Activated CD8-positive, alpha-beta T cell treated with anti-CD3 and anti-CD28 coated beads for 36 hours (primary cell): ENCODE results near the gene THRB. TPM values are rescaled to one million over a fixed set of nuclear protein-coding genes. Genes with fewer than 3 reads are reported as not detected.

Experiments
- ATAC-seq: fragments of 200-7000 bp; cut with Tn5 transposase; one replicate; pipeline ENCODE4 v1.10.0; 2021; ENCODE audit warnings: mild to moderate bottlenecking, moderate library complexity
- CTCF ChIA-PET: fragments of 350-600 bp; sonication (Branson Sonifier 250); formaldehyde crosslinking; loops from one replicate; lab custom pipeline; 2021; ENCODE audit warnings: antibody characterized with exemption; lab: Charles Lee
- POLR2A ChIA-PET: fragments of 350-600 bp; sonication (Branson Sonifier 250); formaldehyde crosslinking; loops from one replicate; lab custom pipeline; 2021; ENCODE audit warnings: antibody characterized with exemption; lab: Charles Lee
- DNase-seq: peaks from one replicate; pipeline ENCODE4 v3.0.0-alpha.2; 2020
- H3K27ac Mint-ChIP-seq: one replicate; pipeline ENCODE4 v1.8.0; 2021; ENCODE audit warnings: mild to moderate bottlenecking, mixed read lengths
- H3K27me3 Mint-ChIP-seq: one replicate; pipeline ENCODE4 v1.8.0; 2021; ENCODE audit warnings: mixed read lengths
- H3K36me3 Mint-ChIP-seq: one replicate; pipeline ENCODE4 v1.8.0; 2021; ENCODE audit warnings: low read depth, mixed read lengths
- H3K4me1 Mint-ChIP-seq: one replicate; pipeline ENCODE4 v1.8.0; 2021; ENCODE audit warnings: low read depth, mixed read lengths
- H3K4me3 Mint-ChIP-seq: one replicate; pipeline ENCODE4 v1.8.0; 2021; ENCODE audit warnings: mild to moderate bottlenecking, moderate library complexity, mixed read lengths
- H3K9me3 Mint-ChIP-seq: one replicate; pipeline ENCODE4 v1.8.0; 2021; ENCODE audit warnings: mixed read lengths
- CTCF ChIP-seq: fragments of 200-600 bp; IDR thresholded peaks from one replicate; pipeline ENCODE4 v1.8.0; 2022; ENCODE audit warnings: antibody characterized with exemption, mild to moderate bottlenecking
- intact Hi-C: fragments of 100-400 bp; cut with micrococcal nuclease; formaldehyde crosslinking; loops from one replicate; pipeline ENCODE4 v1.10.0; 2022
- total RNA-seq, 2 experiments: library from RNA; stranded (reverse); gene quantifications; one replicate each; pipeline ENCODE4 v1.2.3, GENCODE V29; 2021

The THRB gene
- total RNA-seq, 2 experiments from 2014 or later = not detected

- CTCF ChIA-PET = no interaction called here
- no peak for DNase-seq
Observed at GRCh38 chr3:24359645-24360462, 134.8 kb downstream of the THRB start.

GRCh38 chr3:24359102-24359501 is 135.5 kb downstream of the THRB start:
- CTCF ChIA-PET = no interaction called here
- Mint-ChIP-seq H3K36me3 (no peaks in the 10 kb centered on the region), H3K4me3 (no peak overlapping the region), H3K27me3 (peaks cover 1% of the 10 kb centered on the region), H3K9me3 (no peaks in the 10 kb centered on the region), H3K27ac (no peak overlapping the region), H3K4me1 (no peaks in the 10 kb centered on the region)
- DNase-seq (no peak), ATAC-seq (no peak)
- intact Hi-C loops = no loop called here
- TF ChIP-seq CTCF = no peak
- POLR2A ChIA-PET = no interaction called here

More at GRCh38 chr3:24359645-24360462, 134.8 kb downstream of the THRB start:
- Mint-ChIP-seq H3K4me1 (no peaks in the 10 kb centered on the region), H3K4me3 (no peak overlapping the region), H3K27me3 (peaks cover 1% of the 10 kb centered on the region), H3K9me3 (no peaks in the 10 kb centered on the region), H3K36me3 (no peaks in the 10 kb centered on the region), H3K27ac (no peak overlapping the region)
- no peak for ATAC-seq
- POLR2A ChIA-PET = no interaction called here
- no peak for TF ChIP-seq CTCF
- intact Hi-C loops = no loop called here

GRCh38 chr3:24357635-24358034 is 137.0 kb downstream of the THRB start:
- H3K36me3 Mint-ChIP-seq = no peaks in the 10 kb centered on the region
- TF ChIP-seq CTCF = no peak
- no peak overlapping the region for H3K27ac Mint-ChIP-seq
- no peak for ATAC-seq
- no peaks in the 10 kb centered on the region for H3K9me3 Mint-ChIP-seq
- DNase-seq = no peak
- no peaks in the 10 kb centered on the region for H3K27me3 Mint-ChIP-seq
- H3K4me1 Mint-ChIP-seq = no peaks in the 10 kb centered on the region
- intact Hi-C loops = no loop called here
- ChIA-PET CTCF (no interaction called here), POLR2A (no interaction called here)
- no peak overlapping the region for H3K4me3 Mint-ChIP-seq

- DNase-seq (no peak), ATAC-seq (no peak)
- H3K9me3 Mint-ChIP-seq = no peaks in the 10 kb centered on the region
- TF ChIP-seq CTCF = no peak
- POLR2A ChIA-PET = no interaction called here
- H3K27me3 Mint-ChIP-seq = no peaks in the 10 kb centered on the region
- CTCF ChIA-PET = no interaction called here
- H3K27ac Mint-ChIP-seq = no peak overlapping the region
- H3K4me3 Mint-ChIP-seq = no peak overlapping the region
- H3K36me3 Mint-ChIP-seq = no peaks in the 10 kb centered on the region
- no peaks in the 10 kb centered on the region for H3K4me1 Mint-ChIP-seq
- intact Hi-C loops = no loop called here
Observed at GRCh38 chr3:24355806-24356205, 138.8 kb downstream of the THRB start.

- ATAC-seq = no peak
- Mint-ChIP-seq H3K27ac (no peak overlapping the region), H3K36me3 (no peaks in the 10 kb centered on the region), H3K9me3 (no peaks in the 10 kb centered on the region), H3K4me1 (no peaks in the 10 kb centered on the region), H3K4me3 (no peak overlapping the region), H3K27me3 (no peaks in the 10 kb centered on the region)
- TF ChIP-seq CTCF = no peak
- intact Hi-C loops = no loop called here
- ChIA-PET POLR2A (no interaction called here), CTCF (no interaction called here)
- DNase-seq = no peak
Observed at GRCh38 chr3:24354230-24354629, 140.4 kb downstream of the THRB start.
